GM12874 (cell line): ENCODE measurements around the gene PRR14L.

Source experiments
- TF ChIP-seq, protein P1 (sequence below): IDR thresholded peaks from 2 replicates; pipeline ENCODE4 v1.5.1; 2011; ENCODE audit warnings: low read depth, mild to moderate bottlenecking, control low read depth, low read length, moderate library complexity; ENCODE audit not compliant: insufficient read depth

The PRR14L gene

DNA sequence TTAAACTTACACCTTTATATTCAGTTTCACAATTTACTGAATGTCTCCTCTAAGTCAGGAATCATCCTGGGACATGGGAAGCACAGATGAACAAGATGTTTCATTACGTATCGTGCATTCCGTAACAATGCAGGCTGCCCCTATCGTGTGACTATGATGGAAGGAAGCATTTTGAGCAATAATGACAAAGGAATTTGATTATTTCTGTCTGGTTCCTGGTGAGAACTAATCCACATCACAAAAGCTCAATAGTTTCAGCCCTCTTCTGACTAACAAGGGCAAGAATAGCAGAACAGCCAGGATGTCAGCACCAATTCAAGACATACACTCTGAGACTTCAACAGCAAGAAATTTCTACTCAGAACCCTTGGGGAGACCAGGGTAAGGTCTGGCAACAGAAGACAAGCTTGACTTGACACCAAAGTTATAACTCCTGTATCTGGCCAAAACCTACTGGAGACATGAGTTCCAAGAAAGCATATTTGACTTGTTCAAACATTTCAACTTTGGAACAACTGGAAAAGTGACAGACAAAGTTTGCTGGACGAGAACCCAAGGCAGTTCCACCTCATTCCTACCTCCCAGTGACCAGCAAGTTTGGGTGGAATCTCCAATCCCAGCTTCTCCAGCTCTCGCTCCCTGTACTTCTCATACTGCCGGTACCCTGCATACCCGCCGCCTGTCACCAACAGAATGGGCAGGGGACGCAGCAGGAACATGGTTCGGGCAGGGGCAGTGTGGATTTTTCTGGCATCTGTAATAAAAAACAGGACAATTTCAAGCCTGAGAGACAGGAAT, 102.2 kb downstream of the PRR14L start:
- TF ChIP-seq, protein P1, sequence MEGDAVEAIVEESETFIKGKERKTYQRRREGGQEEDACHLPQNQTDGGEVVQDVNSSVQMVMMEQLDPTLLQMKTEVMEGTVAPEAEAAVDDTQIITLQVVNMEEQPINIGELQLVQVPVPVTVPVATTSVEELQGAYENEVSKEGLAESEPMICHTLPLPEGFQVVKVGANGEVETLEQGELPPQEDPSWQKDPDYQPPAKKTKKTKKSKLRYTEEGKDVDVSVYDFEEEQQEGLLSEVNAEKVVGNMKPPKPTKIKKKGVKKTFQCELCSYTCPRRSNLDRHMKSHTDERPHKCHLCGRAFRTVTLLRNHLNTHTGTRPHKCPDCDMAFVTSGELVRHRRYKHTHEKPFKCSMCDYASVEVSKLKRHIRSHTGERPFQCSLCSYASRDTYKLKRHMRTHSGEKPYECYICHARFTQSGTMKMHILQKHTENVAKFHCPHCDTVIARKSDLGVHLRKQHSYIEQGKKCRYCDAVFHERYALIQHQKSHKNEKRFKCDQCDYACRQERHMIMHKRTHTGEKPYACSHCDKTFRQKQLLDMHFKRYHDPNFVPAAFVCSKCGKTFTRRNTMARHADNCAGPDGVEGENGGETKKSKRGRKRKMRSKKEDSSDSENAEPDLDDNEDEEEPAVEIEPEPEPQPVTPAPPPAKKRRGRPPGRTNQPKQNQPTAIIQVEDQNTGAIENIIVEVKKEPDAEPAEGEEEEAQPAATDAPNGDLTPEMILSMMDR = no peak

DNA sequence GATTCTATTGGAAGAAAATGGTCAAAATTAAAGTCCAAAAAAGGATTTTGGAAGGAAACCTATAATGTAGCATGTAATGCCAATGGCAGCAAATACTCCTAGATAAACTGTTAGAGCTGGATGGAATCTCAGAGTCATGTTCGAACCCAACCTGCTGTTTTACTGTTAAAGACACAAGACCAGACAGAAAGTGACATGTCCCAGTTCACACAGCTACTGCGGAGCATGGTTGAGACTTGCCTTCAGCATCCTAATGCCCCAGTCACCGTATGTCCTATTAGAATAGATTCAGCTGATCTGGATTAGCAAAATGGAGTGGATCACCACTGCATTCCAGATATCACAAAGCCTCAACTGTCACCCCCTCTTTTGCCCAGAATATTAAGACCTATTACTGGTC, 102.9 kb downstream of the PRR14L start:
- TF ChIP-seq, protein P1 = no peak

DNA sequence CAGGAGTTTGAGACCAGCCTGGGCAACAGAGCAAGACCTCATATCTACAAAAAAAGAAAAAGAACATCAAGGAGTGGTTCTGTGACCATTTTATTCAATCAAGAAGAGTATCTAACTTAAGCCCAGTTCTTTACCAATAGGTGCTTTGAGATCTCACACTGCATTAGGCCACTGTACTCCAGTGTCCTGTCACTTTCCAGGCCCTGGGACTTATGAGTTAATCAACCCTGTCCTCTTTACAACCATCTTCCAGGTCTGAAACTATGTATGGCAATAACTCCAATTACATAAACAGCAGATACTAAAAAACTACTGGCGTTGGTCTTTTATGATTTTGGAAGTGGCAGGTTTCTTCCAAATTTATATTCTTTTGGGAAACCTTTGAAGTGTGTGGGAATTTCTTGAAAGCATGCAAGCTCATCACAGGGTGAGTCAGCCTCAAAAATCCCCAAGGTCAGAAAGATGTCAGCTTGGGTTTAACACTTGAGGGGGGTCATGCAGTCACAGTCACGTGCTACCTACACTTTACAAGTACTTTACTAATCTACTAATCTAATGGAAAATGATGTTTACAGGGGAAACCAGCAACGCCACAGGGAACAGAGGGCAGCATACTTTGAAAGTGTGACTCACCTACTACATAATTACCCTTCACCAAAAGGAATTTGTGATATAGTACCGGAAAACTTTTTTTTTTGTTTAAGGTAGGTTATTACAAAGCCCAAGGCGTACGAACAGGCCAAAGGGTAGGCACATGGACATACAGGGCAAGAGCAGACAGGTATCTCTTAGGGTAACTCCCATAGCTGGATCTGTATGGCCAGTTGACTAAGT, 103.5 kb downstream of the PRR14L start:
- TF ChIP-seq, protein P1 = no peak

DNA sequence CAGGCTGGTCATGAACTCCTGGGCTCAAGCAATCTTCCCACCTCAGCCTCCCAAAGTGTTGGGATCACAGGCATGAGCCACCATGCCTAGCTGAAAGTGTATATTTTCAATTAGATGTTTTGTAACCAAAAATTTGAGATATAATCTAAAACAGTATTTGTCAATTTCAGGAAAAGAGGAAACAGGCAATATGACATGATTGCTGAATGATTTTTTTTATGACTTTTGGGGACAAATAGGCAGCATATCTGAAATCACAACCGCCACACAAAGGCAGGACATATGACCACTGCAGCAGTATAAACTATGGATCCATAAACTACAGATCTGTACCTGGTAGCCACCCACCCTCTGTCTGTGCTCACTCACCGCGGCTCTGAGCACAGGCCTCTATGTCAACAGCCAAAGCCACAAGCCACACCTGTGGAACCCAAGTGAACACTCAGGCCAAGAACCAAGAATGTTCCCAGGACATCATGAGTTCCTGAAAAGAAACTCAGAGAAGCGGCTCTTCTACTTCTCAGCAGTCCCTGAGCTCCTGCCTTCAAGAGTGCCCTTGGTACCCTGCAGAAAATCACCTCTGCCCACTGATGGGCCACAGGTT, 110.4 kb downstream of the PRR14L start:
- TF ChIP-seq, protein P1 = no peak

DNA sequence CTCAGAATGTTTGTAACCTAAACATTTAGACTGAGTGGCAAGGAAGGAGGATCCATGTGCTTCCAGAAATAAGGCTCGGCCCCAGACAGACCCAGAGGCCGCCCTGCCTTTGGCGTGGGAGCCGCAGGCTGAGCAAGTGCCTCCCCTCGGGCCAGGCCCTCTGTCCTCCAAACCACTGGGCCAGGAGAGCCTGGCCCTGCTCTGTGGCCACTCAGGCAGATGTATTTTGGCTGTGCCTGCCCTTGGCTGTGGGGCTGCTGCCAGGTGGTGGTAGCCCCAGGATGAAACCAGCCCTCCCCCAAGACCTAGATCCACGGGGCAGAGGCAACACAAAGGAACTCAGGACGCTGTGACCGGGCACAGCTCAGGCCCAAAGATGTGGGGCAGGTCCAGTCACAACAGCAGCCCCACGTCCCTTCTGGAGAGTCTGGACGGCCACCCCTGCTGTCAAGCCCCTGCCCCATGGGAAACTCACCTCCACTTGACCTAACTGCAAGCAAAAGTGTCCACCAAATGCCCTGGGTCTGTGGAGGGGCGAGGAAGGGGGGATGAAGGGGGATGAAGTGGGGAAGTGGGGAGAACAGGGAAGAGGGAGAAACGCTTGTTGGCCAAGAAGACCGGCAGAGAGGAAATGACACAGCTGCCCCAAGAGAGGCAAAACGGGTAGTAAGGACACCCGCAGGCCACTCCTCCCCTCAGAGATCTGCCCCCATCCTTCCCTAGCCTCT, 111.9 kb downstream of the PRR14L start:
- TF ChIP-seq, protein P1 = no peak

DNA sequence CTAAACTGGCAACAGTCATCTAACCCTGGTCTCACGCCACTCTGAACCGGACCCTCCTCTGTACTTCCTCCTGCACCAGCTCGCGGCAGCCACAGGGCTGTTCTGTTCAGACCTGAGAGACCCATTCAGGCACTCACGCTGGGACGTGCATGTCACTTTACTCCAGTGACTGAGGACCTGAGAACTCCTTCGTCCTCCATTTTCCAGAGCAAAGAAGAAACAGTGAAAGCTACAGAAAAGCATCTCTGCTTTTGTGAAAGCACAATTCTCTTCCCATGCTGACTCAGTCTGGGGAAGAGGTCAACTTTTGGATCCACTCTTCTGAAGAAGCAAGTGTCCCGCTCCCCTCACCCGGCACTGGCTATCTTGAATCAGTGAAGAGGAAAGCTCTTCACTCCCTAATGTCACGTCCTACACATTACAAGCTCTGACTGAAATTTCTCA, 112.5 kb downstream of the PRR14L start:
- TF ChIP-seq, protein P1 = peak; percentile 40; the same call in 1 of the 2 replicates
